ENCODE measurements around the gene GPR55.

The GPR55 gene

DNA sequence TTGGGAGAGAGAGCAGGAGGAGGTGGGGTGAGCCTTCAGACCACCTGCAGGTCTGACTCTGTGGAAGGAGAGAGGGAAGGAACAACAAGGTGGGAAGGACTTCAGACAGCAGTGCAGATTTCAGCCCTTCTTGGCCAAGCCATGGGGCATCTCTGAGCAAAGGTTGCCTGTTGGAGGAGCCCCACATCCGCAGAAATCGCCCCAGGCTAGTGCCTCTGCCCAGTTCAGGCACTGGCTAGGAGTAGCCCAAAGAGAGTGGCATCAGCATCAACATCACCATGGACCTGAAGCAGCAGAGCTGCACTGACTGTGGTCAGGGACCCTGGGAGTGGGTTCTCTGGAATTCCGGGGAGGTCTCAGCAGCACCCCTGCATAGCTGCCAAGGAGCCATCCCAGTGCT lies 10.2 kb downstream of the GPR55 start:
- DNase-seq = no peak

DNA sequence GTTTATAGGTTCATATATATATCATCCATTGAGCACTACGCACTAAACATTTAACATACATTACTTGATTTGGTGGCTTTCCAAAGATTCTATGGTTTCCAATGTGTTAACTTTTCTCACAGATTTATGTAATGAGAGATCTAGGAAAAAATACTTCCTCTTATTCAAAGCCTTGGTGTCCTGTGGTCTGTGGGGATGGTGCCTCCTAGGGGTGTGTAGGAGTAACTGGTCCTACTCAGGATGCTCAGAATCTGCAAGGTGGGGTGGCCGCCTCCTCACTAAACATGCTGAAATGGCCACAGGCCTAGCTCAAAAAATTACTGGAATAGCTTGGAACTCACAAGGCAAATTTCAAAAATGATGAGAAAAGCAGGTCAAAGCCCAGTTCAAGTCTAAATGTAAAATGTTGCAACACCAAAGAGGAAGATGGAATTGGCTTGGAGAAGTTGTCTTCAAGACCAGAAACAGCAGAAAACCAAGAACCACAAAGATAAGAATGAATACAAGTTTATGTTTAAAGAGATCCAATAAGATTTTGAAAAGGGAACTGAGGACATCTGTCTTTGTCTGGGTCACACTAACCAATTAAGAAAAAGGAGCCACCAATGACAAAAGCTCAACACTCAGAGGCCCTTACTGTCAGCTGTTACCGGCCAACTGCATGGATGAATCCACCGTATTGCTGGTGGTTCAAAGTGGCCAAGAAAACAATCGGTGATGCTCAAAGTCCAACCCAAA lies 11.5 kb downstream of the GPR55 start:
- DNase-seq = peak; percentile 24

DNA sequence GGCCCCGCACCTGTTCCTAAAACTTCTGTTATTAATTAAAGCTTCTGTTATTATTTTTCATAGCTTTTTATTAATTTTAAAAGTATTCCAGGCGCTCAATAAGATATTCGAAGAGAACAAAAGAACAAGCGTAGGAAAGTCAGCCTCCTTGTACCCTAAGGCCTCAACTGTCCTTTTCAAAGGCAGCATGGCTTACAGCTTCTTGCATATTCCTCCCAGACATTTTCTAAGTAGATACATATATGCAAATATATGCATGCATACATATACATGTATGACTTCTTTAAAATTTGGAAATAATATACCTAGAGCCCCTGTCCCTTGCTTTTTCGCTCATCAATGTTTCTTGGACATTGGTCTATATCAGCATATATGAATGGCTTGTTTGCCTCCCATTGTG lies 12.3 kb downstream of the GPR55 start:
- no peak for DNase-seq

DNA sequence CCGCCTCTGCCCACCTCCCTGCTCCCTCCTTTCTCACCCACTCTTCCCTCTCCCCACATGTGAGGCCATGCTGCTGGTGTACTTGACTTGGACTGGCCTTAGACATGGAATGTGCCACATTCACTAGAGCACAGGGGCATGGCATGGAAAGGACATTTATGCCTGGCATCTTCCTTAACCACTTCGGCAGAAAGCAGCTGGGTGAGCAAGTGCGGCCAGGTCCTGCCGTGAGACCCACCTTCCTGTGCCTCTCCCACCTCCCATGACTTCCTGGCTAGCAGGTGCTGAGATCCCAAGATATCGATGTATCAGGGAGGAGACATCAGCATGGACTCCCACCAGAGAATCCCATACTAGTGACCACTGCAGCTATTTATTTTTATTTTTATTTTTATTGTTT lies 13.0 kb downstream of the GPR55 start:
- DNase-seq = no peak

DNA sequence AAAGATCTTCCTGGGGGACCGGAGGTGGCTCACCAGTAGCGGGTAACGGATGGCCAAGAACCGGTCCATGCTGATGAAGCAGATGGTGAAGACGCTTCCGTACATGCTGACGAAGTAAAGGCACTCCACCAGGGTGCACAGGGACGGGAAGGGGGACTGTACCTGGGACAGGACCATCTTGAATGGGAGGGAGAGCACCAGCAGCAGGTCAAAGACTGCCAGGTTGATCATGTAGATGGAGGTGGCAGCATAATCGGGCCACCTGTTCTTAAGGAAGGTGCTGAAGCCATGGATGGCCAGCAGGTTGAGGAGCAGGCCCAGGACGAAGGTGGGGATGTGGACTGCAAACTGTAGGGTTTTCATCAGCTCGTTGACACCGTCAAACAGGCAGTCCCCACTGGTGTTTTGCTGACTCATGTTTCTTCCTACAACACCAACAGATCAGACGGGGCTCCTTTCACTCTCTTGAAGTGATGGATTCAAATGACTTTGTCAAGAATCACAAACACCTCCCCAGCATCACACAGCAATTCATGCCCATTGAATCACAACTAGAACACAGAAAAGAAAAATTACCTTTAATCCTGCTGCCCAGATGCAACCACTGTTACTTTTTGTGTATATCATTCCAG lies 14.4 kb downstream of the GPR55 start:
- DNase-seq = no peak

DNA sequence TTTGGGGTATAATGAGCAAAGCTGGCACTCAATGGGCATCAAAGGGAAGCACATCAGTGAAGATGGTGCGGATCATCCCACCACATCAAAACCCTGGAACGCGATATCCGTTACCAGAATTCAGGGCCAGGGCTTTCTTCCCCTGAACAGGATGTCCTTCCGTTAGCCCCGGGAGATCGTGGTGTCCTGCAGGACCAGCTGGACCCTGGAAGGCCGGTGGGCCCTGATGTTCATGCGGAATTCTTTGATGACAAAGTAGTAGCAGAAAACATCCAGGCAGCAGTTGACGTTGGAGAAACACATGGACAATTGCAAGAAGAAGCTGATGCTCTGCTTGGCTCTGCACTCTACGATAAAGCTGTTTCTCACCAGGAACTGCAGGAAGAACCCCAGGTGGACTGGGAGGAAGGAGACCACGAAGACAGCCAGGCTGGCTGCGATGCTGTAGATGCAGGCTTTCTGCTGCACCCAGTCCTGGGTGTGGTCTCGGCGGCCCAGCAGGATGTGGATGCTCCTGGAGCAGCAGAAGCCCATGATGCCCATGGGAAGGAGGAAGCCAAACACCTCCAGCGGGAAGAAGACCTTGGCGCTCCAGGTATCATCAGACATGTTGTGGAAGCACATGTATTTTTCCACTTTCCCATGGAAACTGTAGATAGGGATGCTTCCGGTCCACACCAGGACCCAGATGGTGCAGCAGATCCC lies 15.0 kb downstream of the GPR55 start:
- no peak for DNase-seq

DNA sequence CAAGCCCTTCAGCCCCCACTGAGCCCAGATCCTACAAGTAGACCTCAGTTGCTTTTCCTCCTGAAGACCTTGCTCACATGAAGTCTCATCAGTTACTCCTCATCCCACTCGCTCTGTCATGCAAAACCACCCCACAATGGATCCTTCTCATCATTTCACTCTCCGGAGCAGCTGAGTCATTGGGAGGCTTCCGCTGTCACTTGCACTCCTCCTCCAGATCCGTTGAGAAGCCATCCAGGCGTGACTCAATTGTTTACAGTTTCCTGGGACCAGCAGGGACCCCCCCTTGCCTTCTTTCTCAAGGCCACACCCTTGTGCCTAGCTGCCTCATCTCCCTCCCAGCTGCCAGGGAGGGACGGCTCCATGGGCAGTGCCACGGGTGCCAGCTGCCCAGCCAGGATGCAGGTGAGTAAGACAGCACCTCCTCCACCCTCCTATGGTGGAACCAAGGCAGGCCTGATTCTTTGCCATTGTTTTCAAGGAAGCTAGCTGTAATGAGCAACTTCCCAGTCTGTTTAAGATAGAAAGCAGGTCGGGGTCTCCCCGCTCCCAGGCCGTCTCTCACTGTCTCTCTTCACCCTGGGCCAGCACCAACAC lies 16.3 kb downstream of the GPR55 start:
- no peak for DNase-seq

DNA sequence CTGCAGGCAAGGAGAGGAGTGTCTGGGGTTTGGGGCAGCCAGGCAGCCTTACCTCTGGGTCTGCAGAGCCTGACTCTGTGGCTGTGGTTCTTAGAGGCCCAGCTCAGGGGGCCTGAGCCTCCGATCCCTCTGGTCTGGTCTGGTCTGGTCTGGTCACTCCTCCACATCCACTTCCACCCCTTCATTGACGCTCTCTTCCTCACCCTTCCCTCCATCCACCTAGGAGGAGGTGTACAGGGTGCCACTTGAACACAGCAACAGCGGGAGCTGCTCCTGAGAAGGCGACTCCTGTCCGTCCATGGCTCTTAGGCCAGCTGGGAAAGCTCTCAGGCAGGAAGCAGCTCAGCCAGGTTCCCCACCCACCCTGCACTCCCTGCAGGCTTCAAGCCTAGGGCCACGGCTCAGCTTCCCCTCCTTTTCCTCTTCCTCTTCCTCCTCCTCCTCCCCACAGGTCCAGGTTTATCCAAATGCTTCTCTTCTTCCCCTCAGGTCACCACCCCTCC lies 16.9 kb downstream of the GPR55 start:
- no peak for DNase-seq

DNA sequence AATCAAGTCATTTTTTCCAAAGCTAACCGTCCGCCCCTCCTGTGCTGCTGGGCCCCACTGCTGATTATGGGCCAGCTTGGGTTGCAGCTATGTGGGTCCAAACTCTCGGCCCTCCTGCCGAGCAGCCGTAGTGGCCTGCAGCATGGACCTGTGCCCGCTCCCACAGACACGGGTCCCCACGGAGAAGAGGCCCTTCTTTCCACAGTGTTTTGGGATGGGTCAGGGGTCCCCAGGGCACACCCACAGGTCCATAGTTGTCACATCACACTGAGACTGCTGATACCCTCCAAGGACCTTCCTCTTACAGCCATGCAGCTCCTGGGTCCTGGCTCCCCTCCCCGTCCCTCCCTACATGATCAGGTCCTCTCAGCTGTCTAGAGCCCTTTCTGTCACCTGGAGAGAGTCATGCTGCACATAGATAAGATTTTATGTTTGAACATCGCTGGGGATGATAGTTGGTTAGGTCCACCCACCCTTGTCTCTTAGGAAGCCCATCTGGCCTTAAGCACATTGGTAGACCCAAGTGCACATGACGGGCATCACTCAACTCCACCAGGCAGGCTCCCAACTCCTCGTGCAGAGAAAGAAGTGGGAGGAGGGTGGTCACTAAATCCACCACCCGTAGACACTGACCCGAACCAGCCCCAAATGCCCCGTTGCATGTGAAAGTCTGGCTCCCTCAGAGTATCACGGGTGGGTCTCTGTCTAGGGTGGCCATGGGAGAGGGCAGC lies 17.5 kb downstream of the GPR55 start:
- DNase-seq = no peak

DNA sequence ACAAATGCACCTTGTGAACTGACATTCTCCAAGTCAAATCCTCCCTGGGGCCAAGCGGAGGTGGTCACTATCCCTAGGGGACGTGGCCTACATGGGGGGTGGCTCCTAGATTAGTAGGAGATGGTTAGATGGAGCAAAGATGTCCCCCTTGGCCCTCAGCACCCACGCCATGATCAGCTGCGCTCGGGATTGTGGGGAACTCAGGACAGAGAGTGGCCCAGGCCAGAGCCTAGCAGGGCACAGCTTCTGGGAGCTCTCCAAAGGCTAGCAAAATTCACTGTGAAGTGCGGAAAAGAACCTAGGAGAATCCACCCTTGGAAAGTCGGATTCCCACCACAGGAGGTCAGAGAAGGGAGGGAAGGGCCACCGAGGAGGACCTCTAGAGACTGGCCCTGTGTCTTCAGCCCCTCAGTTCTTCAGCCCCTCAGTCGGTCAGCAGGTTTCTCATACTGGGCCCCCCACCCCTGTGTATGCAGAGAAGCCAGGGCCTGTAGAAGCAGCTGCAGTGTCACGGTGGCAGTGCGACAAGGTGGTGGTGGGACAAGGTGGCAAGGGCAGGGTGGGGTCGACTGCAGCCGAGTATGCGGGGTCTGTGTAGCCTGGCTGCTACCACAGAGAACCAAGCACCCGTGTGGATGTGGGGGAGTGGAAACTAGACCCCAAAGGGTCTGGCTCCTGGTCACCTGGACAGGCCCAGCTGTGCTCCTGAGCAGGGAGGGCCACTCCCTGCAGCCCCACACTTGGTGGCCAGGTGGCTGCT lies 18.4 kb downstream of the GPR55 start:
- no peak for DNase-seq

DNA sequence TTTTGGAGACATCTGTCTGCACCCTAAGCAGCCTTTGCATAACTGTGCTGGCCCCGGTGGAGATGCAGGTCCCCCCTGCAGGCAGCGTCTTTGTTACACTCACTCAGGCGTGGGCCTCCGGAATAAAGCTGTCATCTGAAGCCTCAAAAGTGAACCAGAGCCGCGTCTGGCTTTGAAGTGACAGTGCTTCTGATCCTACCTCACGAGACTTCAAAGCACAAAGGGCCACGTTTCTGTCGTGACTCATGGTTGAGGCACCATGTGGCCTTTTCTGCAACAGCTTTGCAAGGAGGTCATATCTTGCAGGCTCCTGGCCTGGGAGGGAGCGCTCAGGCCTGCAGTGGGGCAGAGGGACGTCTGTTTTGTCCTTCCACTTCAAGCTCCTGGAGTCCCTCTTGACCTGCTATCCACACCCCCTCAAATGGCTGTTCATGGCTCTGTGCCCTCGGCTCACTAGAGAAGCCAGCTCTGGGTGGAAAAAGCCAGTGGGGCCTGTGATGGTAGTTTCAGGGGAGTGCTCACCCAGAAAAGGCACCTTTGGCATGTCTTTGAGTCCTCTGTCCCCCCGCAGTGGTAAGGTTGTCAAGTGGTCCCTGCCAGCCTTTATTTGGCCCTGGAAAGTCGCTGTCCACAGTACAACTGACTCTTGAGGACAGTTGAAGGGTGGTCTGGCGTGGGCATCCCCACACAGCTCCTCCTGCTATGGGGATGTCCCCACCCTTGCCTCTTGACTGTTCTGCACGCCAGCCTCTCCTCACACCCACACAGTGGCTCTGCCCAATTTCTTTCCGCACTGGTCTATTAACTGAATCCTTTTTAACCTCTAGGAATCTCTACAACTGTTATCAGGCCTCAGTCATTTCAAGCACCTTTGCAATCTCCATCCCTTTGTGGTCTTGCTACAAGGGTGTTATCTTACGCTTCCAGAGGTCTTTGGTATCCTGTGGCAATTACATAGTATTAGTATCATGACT lies 19.3 kb downstream of the GPR55 start:
- peak; percentile 53 for DNase-seq

DNA sequence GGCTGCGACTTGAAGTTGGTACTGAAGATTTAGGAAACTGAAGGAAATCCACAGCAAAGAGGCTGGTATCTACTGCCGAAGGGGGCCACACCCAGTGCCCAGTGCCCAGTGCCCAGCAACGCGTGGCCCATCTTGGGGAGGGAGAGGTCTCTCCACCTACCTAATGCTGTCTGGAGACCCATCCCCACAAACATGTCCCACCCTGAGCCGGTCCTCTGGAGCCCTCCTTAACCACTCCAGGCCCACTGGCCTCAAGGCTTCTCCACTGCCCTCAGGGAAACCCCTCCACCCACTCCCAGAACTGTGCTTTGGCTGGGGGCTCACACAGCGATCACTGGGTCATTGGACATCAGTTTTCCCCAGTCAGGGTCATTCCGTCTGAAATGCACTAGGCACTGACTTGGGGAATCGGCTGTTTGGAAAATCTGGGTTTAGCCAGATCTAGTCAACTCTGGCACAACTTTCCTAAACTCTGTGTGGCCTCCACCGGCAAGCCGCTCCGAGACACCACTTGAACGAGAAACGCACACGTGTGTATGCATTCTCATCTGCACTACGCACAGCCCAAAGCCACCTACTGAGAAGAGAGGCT lies 20.1 kb downstream of the GPR55 start:
- no peak for DNase-seq

DNA sequence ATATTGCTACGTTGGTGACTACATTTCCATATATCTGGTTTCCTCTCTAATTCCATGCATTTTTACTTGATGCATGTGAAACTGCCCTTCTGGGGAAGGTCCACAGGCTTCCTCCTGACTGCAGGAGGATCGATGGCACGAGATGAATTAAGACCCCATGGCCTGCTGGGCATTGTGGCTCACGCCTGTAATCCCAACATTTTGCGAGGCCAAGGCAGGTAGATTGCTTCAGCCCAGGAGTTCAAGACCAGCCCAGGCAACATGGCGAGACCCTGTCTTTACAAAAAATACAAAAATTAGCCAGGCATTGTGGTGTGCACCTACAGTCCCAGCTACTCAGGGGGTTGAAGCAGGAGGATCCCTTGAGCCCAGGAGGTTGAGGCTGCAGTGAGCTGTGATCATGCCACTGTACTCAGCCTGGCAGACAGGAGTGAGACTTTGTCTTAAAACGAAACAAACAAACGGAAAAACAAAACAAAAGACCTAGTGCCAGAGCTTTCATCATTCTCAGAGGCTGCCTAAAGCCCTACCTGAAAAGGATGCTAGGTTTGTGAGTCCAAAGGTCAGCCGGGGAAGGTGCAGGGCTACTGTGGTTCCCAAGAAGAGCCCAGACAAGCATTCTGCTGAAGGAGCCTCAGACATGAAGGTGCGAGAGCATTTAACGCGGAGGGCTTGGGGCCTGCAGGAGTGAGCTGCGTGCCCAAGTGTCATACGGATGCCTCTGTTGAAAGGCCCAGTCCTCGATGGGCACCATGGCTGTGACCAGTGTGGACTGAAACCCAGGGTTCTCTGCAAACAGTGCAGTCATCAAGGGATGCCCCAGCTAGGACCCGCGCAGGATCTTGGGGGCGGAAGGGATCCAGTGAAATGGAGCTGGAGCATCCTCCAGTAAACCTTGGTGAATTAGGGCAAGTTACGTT lies 21.6 kb downstream of the GPR55 start:
- no peak for DNase-seq

DNA sequence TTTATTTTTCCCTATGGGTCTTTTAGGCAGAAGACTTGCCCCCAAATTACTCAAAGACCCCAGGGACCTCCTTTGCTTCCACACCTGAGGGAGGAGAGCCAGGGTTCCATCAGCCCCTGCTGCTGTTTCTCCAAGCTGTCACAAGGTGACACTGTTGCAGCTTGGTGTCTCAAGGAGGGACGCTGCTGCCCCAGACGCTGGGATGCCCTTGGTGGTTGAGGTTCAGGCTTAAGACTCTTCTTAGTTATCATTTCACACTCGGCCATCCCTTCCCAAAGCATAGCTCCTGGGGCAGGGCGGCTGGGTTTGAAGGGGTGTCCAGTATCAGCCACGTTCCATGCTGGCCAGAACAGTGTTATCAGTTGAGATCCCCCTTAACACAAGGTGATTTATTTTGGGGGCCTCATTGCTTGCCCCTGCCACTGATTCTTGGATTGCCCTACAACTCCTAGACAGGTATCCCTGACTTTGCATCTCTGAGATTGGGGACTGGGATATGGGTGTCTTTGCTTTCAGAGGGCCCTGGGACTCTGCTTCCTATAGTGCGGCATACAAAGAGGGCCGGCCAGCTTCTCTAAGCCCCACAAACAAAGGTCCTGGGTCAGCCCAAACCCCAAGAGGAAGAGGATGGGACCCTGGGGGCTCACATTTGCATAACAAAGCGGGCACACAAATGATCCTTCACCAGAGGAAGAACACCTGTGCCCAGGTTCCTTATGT lies 22.7 kb downstream of the GPR55 start:
- peak; percentile 68 for DNase-seq

DNA sequence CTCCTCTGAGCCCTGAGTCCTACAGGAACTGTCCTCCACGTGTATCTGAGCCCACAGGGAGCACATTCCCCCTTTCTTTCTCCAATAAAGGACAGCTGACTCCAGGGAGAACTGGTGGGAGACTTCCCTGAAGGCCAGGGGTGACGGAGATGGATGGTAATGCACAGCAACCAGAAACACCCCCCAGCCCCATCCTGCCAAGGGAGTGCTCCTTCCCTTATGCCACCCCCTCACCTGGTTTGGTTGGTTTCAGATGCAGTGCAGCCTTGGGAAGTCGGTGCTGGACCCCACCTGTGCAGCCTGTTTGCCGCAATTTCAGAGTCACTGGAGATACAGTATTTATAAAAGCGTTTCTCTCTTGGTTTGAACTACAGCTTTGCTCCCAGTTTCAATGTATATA lies 24.0 kb downstream of the GPR55 start:
- DNase-seq = no peak

DNA sequence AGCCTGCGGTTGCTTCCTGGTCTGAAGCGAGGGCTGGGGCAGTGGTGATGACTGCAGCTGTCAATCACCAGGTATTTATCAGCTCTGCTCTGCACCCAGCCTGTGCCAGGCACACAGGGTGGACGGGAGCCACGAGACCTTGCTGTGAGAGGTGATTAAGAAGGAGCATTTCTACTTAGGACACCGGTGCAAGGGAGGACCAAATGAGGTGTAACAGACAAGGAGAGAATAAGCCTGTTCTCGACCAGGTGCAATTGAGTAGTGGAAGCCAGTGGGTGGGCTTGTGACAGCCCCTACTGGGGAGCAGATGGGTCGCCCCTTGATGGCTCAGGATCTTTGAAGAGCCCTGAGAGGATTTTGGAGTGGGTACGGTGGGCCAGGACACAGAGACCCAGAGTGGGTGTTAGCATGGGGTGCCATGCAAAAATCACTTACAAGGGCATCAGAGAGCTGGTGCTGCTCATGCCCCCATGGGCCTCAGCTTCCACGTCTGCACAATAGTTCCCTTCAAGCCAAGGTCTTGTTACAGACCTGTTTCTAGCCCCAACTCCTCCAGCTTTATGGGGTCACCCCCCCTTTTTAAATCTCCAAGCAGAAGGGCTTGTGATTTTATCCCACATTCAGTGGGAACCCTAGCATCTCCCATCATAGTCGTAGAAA lies 24.6 kb downstream of the GPR55 start:
- no peak for DNase-seq

DNA sequence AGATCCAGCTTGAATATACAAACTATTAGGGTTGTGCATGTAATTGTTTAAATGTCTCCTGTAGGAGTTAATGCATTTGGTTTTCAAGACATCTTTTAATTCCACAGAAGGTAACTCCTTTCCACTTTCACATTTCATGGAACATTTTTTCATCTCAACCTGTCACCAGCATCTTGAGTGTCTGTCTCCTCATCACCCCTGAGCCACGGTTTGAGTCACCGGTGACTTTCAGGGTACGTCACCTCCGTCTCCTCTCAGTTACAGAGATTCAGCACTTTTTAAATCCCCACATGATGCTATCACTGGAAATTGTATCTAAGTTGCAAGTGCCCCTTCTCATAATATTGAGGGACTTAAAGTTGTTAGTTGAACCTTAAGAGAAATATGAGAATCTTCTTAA lies 25.3 kb downstream of the GPR55 start:
- DNase-seq = no peak

DNA sequence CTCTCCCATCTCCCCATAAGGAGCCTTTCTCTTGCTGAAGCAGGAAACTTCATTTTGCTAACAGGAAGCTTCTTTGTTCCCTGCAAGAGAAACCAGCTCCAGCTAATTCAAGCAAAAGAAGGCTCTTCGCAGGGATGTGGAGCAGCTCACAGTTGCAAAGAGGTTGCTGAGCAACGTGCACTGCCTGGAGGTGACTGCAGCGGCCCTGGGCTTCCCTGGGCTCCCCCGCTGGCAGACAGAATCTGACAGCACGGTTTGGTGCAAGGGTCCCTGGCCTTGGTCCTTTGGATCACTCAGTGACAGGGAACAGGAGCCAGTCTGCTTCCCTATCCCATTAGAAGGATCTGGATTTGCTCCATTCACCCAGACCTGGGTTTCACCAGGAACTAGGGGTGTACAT lies 25.8 kb downstream of the GPR55 start:
- no peak for DNase-seq

Data from CD4-positive, alpha-beta T cell treated with Interleukin-12 subunit alpha and Interleukin-12 subunit beta, for 1 hour (primary cell).